ENCODE results near the gene KIF16B.

DNA sequence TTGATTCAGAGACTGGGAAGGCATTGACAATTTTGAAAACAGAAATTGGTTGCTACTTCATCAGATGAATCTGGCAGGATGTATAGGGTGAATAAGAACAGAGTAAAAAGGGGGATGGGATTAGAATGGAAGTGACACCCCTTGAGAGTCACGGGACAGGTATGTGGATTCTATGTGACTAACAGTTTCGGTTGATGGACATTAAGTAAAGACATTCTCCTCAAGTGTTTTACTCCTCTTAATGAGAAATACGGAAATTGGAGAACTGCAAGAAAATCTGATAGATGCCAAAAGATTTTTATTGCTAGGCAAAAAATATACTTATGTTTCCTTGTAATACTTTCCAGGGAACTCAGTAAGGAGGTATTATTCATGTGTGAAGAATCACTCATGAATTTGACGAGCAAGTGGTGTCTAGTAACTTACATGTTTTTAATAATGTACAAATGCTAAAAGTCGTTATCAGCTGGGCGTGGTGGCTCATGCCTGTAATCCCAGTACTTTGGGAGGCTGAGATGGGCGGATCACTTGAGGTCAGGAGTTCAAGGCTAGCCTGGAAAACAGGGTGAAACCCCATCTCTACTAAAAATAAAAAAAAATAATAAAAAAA is 135.8 kb downstream of the KIF16B start:
- TF ChIP-seq YY1 (tag by site-specific recombination; IDR thresholded peaks at IDR 0.05) (no peak), ZFP41 (tag by site-specific recombination; IDR thresholded peaks at IDR 0.05; ENCODE audit: borderline replicate concordance) (no peak), ZNF837 (tag by site-specific recombination; IDR thresholded peaks at IDR 0.05) (no peak), ZNF660 (tag by site-specific recombination; IDR thresholded peaks at IDR 0.05) (no peak), KLF16 (tag by site-specific recombination; IDR thresholded peaks at IDR 0.05) (no peak)
- TF ChIP-seq, protein P1, sequence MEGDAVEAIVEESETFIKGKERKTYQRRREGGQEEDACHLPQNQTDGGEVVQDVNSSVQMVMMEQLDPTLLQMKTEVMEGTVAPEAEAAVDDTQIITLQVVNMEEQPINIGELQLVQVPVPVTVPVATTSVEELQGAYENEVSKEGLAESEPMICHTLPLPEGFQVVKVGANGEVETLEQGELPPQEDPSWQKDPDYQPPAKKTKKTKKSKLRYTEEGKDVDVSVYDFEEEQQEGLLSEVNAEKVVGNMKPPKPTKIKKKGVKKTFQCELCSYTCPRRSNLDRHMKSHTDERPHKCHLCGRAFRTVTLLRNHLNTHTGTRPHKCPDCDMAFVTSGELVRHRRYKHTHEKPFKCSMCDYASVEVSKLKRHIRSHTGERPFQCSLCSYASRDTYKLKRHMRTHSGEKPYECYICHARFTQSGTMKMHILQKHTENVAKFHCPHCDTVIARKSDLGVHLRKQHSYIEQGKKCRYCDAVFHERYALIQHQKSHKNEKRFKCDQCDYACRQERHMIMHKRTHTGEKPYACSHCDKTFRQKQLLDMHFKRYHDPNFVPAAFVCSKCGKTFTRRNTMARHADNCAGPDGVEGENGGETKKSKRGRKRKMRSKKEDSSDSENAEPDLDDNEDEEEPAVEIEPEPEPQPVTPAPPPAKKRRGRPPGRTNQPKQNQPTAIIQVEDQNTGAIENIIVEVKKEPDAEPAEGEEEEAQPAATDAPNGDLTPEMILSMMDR (tag by site-specific recombination; IDR thresholded peaks at IDR 0.05): no peak
- TF ChIP-seq, protein P2, sequence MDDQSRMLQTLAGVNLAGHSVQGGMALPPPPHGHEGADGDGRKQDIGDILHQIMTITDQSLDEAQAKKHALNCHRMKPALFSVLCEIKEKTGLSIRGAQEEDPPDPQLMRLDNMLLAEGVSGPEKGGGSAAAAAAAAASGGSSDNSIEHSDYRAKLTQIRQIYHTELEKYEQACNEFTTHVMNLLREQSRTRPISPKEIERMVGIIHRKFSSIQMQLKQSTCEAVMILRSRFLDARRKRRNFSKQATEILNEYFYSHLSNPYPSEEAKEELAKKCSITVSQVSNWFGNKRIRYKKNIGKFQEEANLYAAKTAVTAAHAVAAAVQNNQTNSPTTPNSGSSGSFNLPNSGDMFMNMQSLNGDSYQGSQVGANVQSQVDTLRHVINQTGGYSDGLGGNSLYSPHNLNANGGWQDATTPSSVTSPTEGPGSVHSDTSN (CRISPR knock-in tag; IDR thresholded peaks at IDR 0.05): no peak

Measured in HEK293 (cell line).